ENCODE results near the gene MAP3K5. TPM values are rescaled to one million over a fixed set of nuclear protein-coding genes. Genes with fewer than 3 reads are reported as not detected.

The MAP3K5 gene
- total and polyA plus RNA-seq, 2 donors (not counting 3 experiments of a cell fraction or from before 2014, with no cell fraction given), result 1.5 to 7.0 TPM

DNA sequence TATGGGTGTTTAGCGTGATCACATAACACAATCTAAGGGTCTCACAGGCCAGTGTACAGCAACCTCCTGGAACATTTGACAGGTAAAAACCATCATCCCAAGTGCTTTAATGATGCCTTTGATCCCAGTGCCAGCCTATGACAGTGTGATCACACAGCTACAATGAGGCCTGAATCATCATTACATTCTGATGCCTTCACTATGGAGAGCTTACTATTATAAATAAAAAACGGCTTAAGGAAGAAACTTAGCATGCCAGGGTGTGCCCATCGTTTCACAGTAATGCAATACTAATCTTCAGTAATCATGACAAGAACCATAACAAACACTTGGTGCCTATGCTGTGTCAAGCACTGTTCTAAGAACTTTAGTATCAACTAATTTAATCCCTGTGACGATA is 253.4 kb downstream of the MAP3K5 start:
- H3K27me3 ChIP-seq (ENCODE audit: control insufficient read depth in 2 of 2, insufficient read depth in 2 of 2, low read length in 2 of 2), result peaks cover 2 to 3% of the 10 kb centered on the region in 2 experiments
- TF ChIP-seq FOS (IDR thresholded peaks at IDR 0.05; ENCODE audit: borderline replicate concordance, insufficient read depth, low read length) (no peak), POLR2AphosphoS5 (IDR thresholded peaks at IDR 0.05; ENCODE audit: insufficient read depth, low read depth, low read length) (no peak)
- no peak for DNase-seq (ENCODE audit: low read depth, low spot score)
- H3K36me3 ChIP-seq (ENCODE audit: control insufficient read depth in 2 of 2, extremely low read depth in 1 of 2, insufficient read depth in 2 of 2, low read length in 2 of 2), result no peaks in the 10 kb centered on the region
- no peaks in the 10 kb centered on the region for H3K79me2 ChIP-seq (ENCODE audit: control insufficient read depth, insufficient read depth, low read length)
- intact Hi-C loops (cut with micrococcal nuclease) (loop anchor here (2.0 kb wide), 1 partner anchor 36 kb away; no protein-coding TSS in a partner anchor), dilution Hi-C loops (cut with MboI; ENCODE audit: extremely low pct_ligation_motif_present, low sequenced_read_pairs) (no loop called here)
- no peak overlapping the region for H2AFZ ChIP-seq (ENCODE audit: low read depth, low read length)
- H4K20me1 ChIP-seq (replicated peaks; ENCODE audit: control insufficient read depth, extremely low read depth, insufficient read depth, low read length), result no peaks in the 10 kb centered on the region
- H3K9me1 ChIP-seq (replicated peaks; ENCODE audit: control insufficient read depth, extremely low read depth, insufficient read depth, low read length), result no peaks in the 10 kb centered on the region
- H3K4me1 ChIP-seq (ENCODE audit: control insufficient read depth, extremely low read depth, insufficient read depth, low read length), result no peaks in the 10 kb centered on the region
- no peaks in the 10 kb centered on the region for H3K9me3 ChIP-seq (replicated peaks; ENCODE audit: control insufficient read depth, insufficient read depth, low read length)
- no peak overlapping the region for H3K4me2 ChIP-seq (ENCODE audit: insufficient read depth, low read length)
- H3K4me3 ChIP-seq (replicated peaks in 1 of 3; ENCODE audit: insufficient read depth in 1 of 3, low read depth in 1 of 3, low read length in 3 of 3), result no peak overlapping the region
- no peak overlapping the region for H3K27ac ChIP-seq (ENCODE audit: insufficient read depth, low read depth, low read length)
- no TSS peak for BruUV-seq (replicated peaks)
- ChIA-PET CTCF (no interaction called here), POLR2A (interaction anchor here (0.7 kb wide), 1 partner anchor 346 kb away, joined by 9 read pairs; no protein-coding TSS in a partner anchor)
- FAIRE-seq, result no peak
- H3K9ac ChIP-seq (replicated peaks; ENCODE audit: extremely low read depth, insufficient read depth, low read length), result no peak overlapping the region

DNA sequence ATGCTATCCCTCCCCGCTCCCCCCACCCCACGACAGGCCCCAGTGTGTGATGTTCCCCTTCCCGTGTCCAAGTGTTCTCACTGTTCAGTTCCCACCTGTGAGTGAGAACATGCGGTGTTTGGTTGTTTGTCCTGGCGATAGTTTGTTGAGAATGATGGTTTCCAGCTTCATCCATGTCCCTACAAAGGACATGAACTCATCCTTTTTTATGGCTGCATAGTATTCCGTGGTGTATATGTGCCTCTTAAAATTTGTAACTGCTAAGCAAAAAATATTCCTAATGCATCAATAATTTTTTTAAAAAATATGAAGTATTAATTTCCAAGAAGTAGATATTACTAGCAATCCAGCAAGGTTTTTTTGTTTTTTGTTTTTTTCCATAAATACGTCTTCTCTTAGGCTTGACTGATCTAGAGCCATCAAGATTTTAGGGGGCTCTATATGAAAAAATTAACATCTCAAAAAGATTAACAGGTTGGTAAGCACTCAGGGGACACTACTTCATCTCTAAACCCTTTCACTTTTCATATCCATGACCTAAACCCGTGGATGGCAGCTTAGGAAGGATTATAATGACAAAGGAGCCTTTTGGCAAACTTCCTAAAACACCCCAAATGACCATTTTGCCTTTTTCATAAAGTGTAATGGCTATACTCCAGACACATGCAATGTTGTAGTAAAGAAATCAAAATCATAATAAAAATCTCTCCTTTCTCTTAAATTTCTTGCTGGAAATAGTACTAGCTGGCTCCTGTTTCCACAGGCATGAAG is 256.2 kb downstream of the MAP3K5 start:
- ChIA-PET CTCF (no interaction called here), POLR2A (no interaction called here)
- Histone ChIP-seq H3K36me3 (ENCODE audit: control insufficient read depth in 2 of 2, extremely low read depth in 1 of 2, insufficient read depth in 2 of 2, low read length in 2 of 2) (no peaks in the 10 kb centered on the region), H3K27me3 (ENCODE audit: control insufficient read depth in 2 of 2, insufficient read depth in 2 of 2, low read length in 2 of 2) (peaks cover 3 to 8% of the 10 kb centered on the region in 2 experiments), H2AFZ (ENCODE audit: low read depth, low read length) (no peak overlapping the region), H3K27ac (ENCODE audit: insufficient read depth, low read depth, low read length) (no peak overlapping the region), H3K4me2 (ENCODE audit: insufficient read depth, low read length) (no peak overlapping the region), H4K20me1 (replicated peaks; ENCODE audit: control insufficient read depth, extremely low read depth, insufficient read depth, low read length) (no peaks in the 10 kb centered on the region), H3K79me2 (ENCODE audit: control insufficient read depth, insufficient read depth, low read length) (no peaks in the 10 kb centered on the region), H3K9ac (replicated peaks; ENCODE audit: extremely low read depth, insufficient read depth, low read length) (no peak overlapping the region), H3K4me1 (ENCODE audit: control insufficient read depth, extremely low read depth, insufficient read depth, low read length) (no peaks in the 10 kb centered on the region), H3K9me3 (replicated peaks; ENCODE audit: control insufficient read depth, insufficient read depth, low read length) (no peaks in the 10 kb centered on the region), H3K4me3 (replicated peaks in 1 of 3; ENCODE audit: insufficient read depth in 1 of 3, low read depth in 1 of 3, low read length in 3 of 3) (no peak overlapping the region), H3K9me1 (replicated peaks; ENCODE audit: control insufficient read depth, extremely low read depth, insufficient read depth, low read length) (no peaks in the 10 kb centered on the region)
- DNase-seq (ENCODE audit: low read depth, low spot score) (no peak), FAIRE-seq (no peak)
- BruUV-seq (replicated peaks), result no TSS peak
- dilution Hi-C loops (cut with MboI; ENCODE audit: extremely low pct_ligation_motif_present, low sequenced_read_pairs), result no loop called here
- intact Hi-C loops (cut with micrococcal nuclease), result no loop called here
- no peak for TF ChIP-seq EZH2 (IDR thresholded peaks at IDR 0.05; ENCODE audit: borderline replicate concordance, low read depth, low read length, severe bottlenecking)
- TF ChIP-seq POLR2A (IDR thresholded peaks at IDR 0.05; ENCODE audit: low read depth, low read length), result no peak
- TF ChIP-seq, protein P1, sequence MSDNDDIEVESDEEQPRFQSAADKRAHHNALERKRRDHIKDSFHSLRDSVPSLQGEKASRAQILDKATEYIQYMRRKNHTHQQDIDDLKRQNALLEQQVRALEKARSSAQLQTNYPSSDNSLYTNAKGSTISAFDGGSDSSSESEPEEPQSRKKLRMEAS (IDR thresholded peaks at IDR 0.05; ENCODE audit: insufficient read depth, insufficient read length), result no peak
- TF ChIP-seq FOS (IDR thresholded peaks at IDR 0.05; ENCODE audit: borderline replicate concordance, insufficient read depth, low read length), result no peak
- no peak for TF ChIP-seq MYC (IDR thresholded peaks at IDR 0.05; ENCODE audit: low read depth, low read length)
- TF ChIP-seq POLR2AphosphoS5 (IDR thresholded peaks at IDR 0.05; ENCODE audit: insufficient read depth, low read depth, low read length), result no peak
- TF ChIP-seq JUN (IDR thresholded peaks at IDR 0.05; ENCODE audit: borderline replicate concordance, insufficient read depth, insufficient read length, low read depth), result no peak
- TF ChIP-seq, protein P2, sequence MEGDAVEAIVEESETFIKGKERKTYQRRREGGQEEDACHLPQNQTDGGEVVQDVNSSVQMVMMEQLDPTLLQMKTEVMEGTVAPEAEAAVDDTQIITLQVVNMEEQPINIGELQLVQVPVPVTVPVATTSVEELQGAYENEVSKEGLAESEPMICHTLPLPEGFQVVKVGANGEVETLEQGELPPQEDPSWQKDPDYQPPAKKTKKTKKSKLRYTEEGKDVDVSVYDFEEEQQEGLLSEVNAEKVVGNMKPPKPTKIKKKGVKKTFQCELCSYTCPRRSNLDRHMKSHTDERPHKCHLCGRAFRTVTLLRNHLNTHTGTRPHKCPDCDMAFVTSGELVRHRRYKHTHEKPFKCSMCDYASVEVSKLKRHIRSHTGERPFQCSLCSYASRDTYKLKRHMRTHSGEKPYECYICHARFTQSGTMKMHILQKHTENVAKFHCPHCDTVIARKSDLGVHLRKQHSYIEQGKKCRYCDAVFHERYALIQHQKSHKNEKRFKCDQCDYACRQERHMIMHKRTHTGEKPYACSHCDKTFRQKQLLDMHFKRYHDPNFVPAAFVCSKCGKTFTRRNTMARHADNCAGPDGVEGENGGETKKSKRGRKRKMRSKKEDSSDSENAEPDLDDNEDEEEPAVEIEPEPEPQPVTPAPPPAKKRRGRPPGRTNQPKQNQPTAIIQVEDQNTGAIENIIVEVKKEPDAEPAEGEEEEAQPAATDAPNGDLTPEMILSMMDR (IDR thresholded peaks at IDR 0.05; ENCODE audit: extremely low read depth in 1 of 2, insufficient read depth in 1 of 2, low read depth in 1 of 2, low read length in 2 of 2), result no peak
- TF ChIP-seq GATA2 (IDR thresholded peaks at IDR 0.05; ENCODE audit: insufficient read depth, insufficient read length, low read depth, low read length), result no peak

Measured in endothelial cell of umbilical vein (primary cell).